ENCODE measurements around the gene UBALD1. TPM values are rescaled to one million over a fixed set of nuclear protein-coding genes. Genes with fewer than 3 reads are reported as not detected.

UBALD1 gene
- total RNA-seq, 1 donor from 2014 or later = 23.4 TPM

GRCh38 chr16:4606354-4606753 is 8.3 kb downstream of the UBALD1 start:
- peaks cover 16% of the 10 kb centered on the region for H3K36me3 Mint-ChIP-seq (ENCODE audit: low read depth)
- intact Hi-C loops (cut with micrococcal nuclease) = no loop called here
- peaks cover 2% of the 10 kb centered on the region for H3K27me3 Mint-ChIP-seq
- ATAC-seq (ENCODE audit: low read depth) = no peak
- no peak overlapping the region for H3K4me3 Mint-ChIP-seq
- H3K27ac Mint-ChIP-seq = no peak overlapping the region
- ChIA-PET POLR2A (no interaction called here), CTCF (no interaction called here)
- H3K9me3 Mint-ChIP-seq = no peaks in the 10 kb centered on the region
- no peaks in the 10 kb centered on the region for H3K4me1 Mint-ChIP-seq
- no peak for TF ChIP-seq CTCF (IDR thresholded peaks at IDR 0.05)
- DNase-seq = no peak

GRCh38 chr16:4604401-4604800 is 10.3 kb downstream of the UBALD1 start:
- no peaks in the 10 kb centered on the region for H3K4me1 Mint-ChIP-seq
- H3K27ac Mint-ChIP-seq = no peak overlapping the region
- ATAC-seq (ENCODE audit: low read depth) = no peak
- peaks cover 16% of the 10 kb centered on the region for H3K36me3 Mint-ChIP-seq (ENCODE audit: low read depth)
- no peaks in the 10 kb centered on the region for H3K9me3 Mint-ChIP-seq
- no peak overlapping the region for H3K4me3 Mint-ChIP-seq
- CTCF ChIA-PET = no interaction called here
- no peak for DNase-seq
- TF ChIP-seq CTCF (IDR thresholded peaks at IDR 0.05) = no peak
- H3K27me3 Mint-ChIP-seq = peaks cover 2% of the 10 kb centered on the region
- POLR2A ChIA-PET = no interaction called here
- intact Hi-C loops (cut with micrococcal nuclease) = no loop called here

- ATAC-seq (ENCODE audit: low read depth) (no peak), DNase-seq (no peak)
- peaks cover 2% of the 10 kb centered on the region for H3K27me3 Mint-ChIP-seq
- no peaks in the 10 kb centered on the region for H3K4me1 Mint-ChIP-seq
- no peak overlapping the region for H3K27ac Mint-ChIP-seq
- no peaks in the 10 kb centered on the region for H3K9me3 Mint-ChIP-seq
- TF ChIP-seq CTCF (IDR thresholded peaks at IDR 0.05) = no peak
- peaks cover 13% of the 10 kb centered on the region for H3K36me3 Mint-ChIP-seq (ENCODE audit: low read depth)
- POLR2A ChIA-PET = no interaction called here
- intact Hi-C loops (cut with micrococcal nuclease) = no loop called here
- CTCF ChIA-PET = no interaction called here
- H3K4me3 Mint-ChIP-seq = no peak overlapping the region
Measured at GRCh38 chr16:4603624-4604170, 11.0 kb downstream of the UBALD1 start.

- Mint-ChIP-seq H3K27ac (no peak overlapping the region), H3K4me3 (no peak overlapping the region), H3K9me3 (no peaks in the 10 kb centered on the region), H3K4me1 (no peaks in the 10 kb centered on the region), H3K27me3 (peaks cover 2% of the 10 kb centered on the region), H3K36me3 (ENCODE audit: low read depth) (peaks cover 4% of the 10 kb centered on the region)
- TF ChIP-seq CTCF (IDR thresholded peaks at IDR 0.05) = no peak
- intact Hi-C loops (cut with micrococcal nuclease) = no loop called here
- ATAC-seq (ENCODE audit: low read depth) (no peak), DNase-seq (no peak)
- ChIA-PET POLR2A (interaction anchor here (0.6 kb wide), 1 partner anchor 26 kb away, joined by 3 read pairs; no protein-coding TSS in a partner anchor), CTCF (no interaction called here)
Measured at GRCh38 chr16:4602331-4602730, 12.4 kb downstream of the UBALD1 start.

- Mint-ChIP-seq H3K27ac (no peak overlapping the region), H3K4me1 (no peaks in the 10 kb centered on the region), H3K4me3 (no peak overlapping the region), H3K9me3 (no peaks in the 10 kb centered on the region), H3K36me3 (ENCODE audit: low read depth) (no peaks in the 10 kb centered on the region), H3K27me3 (peaks cover 3% of the 10 kb centered on the region)
- ATAC-seq (ENCODE audit: low read depth) (no peak), DNase-seq (no peak)
- no peak for TF ChIP-seq CTCF (IDR thresholded peaks at IDR 0.05)
- intact Hi-C loops (cut with micrococcal nuclease) = no loop called here
- ChIA-PET CTCF (no interaction called here), POLR2A (no interaction called here)
Measured at GRCh38 chr16:4601864-4602186, 12.9 kb downstream of the UBALD1 start.

Data from activated B cell treated with CpG ODN at 0.5 μM for 24 hours (primary cell).